OCI-LY1 (cell line): ENCODE measurements around the gene FAM72C.
"Not testable (repeated sequence)": the region's sequence is repeated elsewhere in the genome, so short reads cannot be mapped to it uniquely, and the experiment has no call there.

Experiments
- CTCF ChIP-seq: fragments of 200-600 bp; sonication (generic), shearing (Covaris generic); IDR thresholded peaks from 2 replicates; pipeline ENCODE4 v1.5.1; 2017; ENCODE audit warnings: mild to moderate bottlenecking, antibody characterized with exemption, low read length, moderate library complexity, mixed read lengths
- EZH2 ChIP-seq: fragments of 200-600 bp; sonication (generic), shearing (Covaris generic); IDR thresholded peaks from 2 replicates; pipeline ENCODE4 v1.8.0; 2017; ENCODE audit warnings: borderline replicate concordance, mixed run types, mild to moderate bottlenecking, antibody characterized with exemption, low read length, moderate library complexity, mixed read lengths

DNA sequence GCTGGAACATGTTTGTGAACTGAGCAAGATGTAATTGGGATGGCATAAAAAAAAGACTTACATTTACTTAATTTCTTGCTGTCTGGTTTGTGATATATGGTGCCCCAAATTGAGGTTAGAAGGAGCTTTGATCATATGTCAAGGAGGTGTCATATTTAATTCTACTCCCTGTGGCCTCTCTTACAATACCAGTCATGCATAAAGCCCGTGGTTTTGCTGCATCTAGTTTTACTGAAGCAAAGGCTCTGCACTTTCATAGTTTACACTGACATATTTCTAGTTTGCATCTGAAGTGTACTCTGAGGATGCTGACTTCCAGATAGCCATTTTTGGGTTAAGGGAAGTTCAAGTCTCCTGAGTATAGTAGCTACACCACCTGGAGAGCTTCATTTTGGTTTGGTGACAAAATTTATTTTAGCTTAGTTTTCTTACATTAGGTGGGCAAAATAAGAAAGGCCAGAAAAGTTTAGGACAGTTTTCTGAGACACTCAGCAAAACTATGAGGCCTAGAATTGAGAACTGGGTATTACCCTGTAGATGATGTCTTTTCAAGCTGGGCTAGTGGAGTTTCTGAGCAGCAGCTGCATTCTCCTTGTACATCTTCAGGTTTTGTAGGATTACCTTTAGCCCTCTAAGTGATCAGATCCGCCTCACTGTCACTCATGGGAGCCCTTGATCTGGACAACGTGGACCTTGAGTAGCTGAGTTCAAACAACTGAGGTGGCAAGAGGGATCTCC lies 48.4 kb upstream of the FAM72C start:
- TF ChIP-seq CTCF, EZH2: not testable (repeated sequence)
